B cell (primary cell): ENCODE results near the gene ZSWIM6. TPM values are rescaled to one million over a fixed set of nuclear protein-coding genes. Genes with fewer than 3 reads are reported as not detected.

ENCODE experiments used
- ATAC-seq: fragments of 200-7000 bp; cut with Tn5 transposase; one replicate; pipeline ENCODE4 v1.10.0; 2021; ENCODE audit warnings: low read depth, mild to moderate bottlenecking, moderate number of reproducible peaks, moderate library complexity
- CTCF ChIA-PET: fragments of 350-600 bp; sonication (Branson Sonifier 250); formaldehyde crosslinking; loops from one replicate; lab custom pipeline; 2021; ENCODE audit warnings: antibody characterized with exemption, inconsistent platforms; lab: Charles Lee
- POLR2A ChIA-PET: fragments of 350-600 bp; sonication (Branson Sonifier 250); formaldehyde crosslinking; loops from one replicate; lab custom pipeline; 2021; ENCODE audit warnings: antibody characterized with exemption; lab: Charles Lee
- DNase-seq: peaks from one replicate; pipeline ENCODE4 v3.0.0; 2013
- H2AFZ ChIP-seq: 2 replicates; pipeline ENCODE4 v1.6.1; 2012; ENCODE audit warnings: mild to moderate bottlenecking, low read depth, low read length; ENCODE audit not compliant: insufficient read depth, poor library complexity, severe bottlenecking
- H3K27ac ChIP-seq, 2 donors: 1 replicate in 1 of 2; 2 replicates in 1 of 2; pipeline ENCODE4 v1.5.1; 2012 to 2013; ENCODE audit warnings: low read length in 2 of 2, mild to moderate bottlenecking in 2 of 2, moderate library complexity in 1 of 2
- H3K27me3 ChIP-seq, 4 experiments: fragments of 200-600 bp in 1 of 4; sonication (generic) in 1 of 4; replicated peaks in 1 of 4; 1 replicate in 2 of 4; 2 replicates in 2 of 4; pipeline versions ENCODE4 v1.6.1 to v1.7.0; 2013 to 2016; ENCODE audit warnings: low read length in 3 of 4, mild to moderate bottlenecking in 2 of 4, mixed read lengths in 1 of 4, moderate library complexity in 1 of 4; ENCODE audit not compliant: insufficient read depth in 4 of 4, control insufficient read depth in 3 of 4; ENCODE audit errors: control extremely low read depth in 1 of 4
- H3K36me3 ChIP-seq, 2 experiments: replicated peaks in 1 of 2; 1 replicate in 1 of 2; 2 replicates in 1 of 2; pipeline versions ENCODE4 v1.6.1 to v1.7.1; 2013; ENCODE audit warnings: low read length in 1 of 2; ENCODE audit not compliant: insufficient read depth in 2 of 2, control insufficient read depth in 1 of 2; ENCODE audit errors: control extremely low read depth in 1 of 2, extremely low read depth in 1 of 2
- H3K4me1 ChIP-seq, 2 donors: fragments of 200-600 bp in 1 of 2; sonication (generic) in 1 of 2; 1 replicate in 1 of 2; 2 replicates in 1 of 2; pipeline versions ENCODE4 v1.5.1 to v1.6.1; 2013 to 2017; ENCODE audit warnings: low read length in 2 of 2; ENCODE audit not compliant: control insufficient read depth in 2 of 2, insufficient read depth in 2 of 2
- H3K4me2 ChIP-seq: replicated peaks from 2 replicates; pipeline ENCODE3; 2012; ENCODE audit warnings: mild to moderate bottlenecking, low read depth, low read length; ENCODE audit not compliant: poor library complexity, severe bottlenecking
- H3K4me3 ChIP-seq, 5 experiments: fragments of 200-600 bp in 1 of 5; sonication (generic) in 1 of 5; 1 replicate in 3 of 5; 2 replicates in 2 of 5; pipeline versions ENCODE4 v1.5.1 to v1.7.0; 2011 to 2016; ENCODE audit warnings: low read length in 4 of 5, mild to moderate bottlenecking in 4 of 5, low read depth in 2 of 5, control low read depth in 1 of 5, moderate library complexity in 1 of 5; ENCODE audit not compliant: insufficient read depth in 1 of 5; ENCODE audit errors: control extremely low read depth in 1 of 5, extremely low read depth in 1 of 5
- H3K79me2 ChIP-seq: fragments of 200-600 bp; sonication (generic); one replicate; pipeline ENCODE4 v1.6.0; 2016; ENCODE audit warnings: low read length; ENCODE audit not compliant: control insufficient read depth, insufficient read depth
- H3K9ac ChIP-seq: fragments of 200-600 bp; sonication (generic); 2 replicates; pipeline ENCODE4 v1.6.1; 2017; ENCODE audit warnings: mild to moderate bottlenecking, low read length, moderate library complexity
- H3K9me3 ChIP-seq, 3 donors: one replicate each; pipeline versions ENCODE4 v1.6.1 to v1.7.1; 2013; ENCODE audit warnings: low read length in 2 of 3; ENCODE audit not compliant: control insufficient read depth in 2 of 3, insufficient read depth in 1 of 3; ENCODE audit errors: control extremely low read depth in 1 of 3
- H4K20me1 ChIP-seq: 2 replicates; pipeline ENCODE4 v1.6.0; 2012; ENCODE audit warnings: mild to moderate bottlenecking, low read length; ENCODE audit not compliant: insufficient read depth, control insufficient read depth, poor library complexity, severe bottlenecking
- H3K27ac Mint-ChIP-seq: one replicate; pipeline ENCODE4 v1.8.0; 2021; ENCODE audit warnings: mixed read lengths
- H3K27me3 Mint-ChIP-seq: one replicate; pipeline ENCODE4 v1.8.0; 2021; ENCODE audit warnings: mixed read lengths
- H3K4me1 Mint-ChIP-seq: one replicate; pipeline ENCODE4 v1.8.0; 2021; ENCODE audit warnings: mixed read lengths
- H3K4me3 Mint-ChIP-seq: one replicate; pipeline ENCODE4 v1.8.0; 2021; ENCODE audit warnings: mixed read lengths
- H3K9me3 Mint-ChIP-seq: one replicate; pipeline ENCODE4 v1.8.0; 2022; ENCODE audit warnings: mixed read lengths; ENCODE audit not compliant: insufficient read depth
- CTCF ChIP-seq: fragments of 200-600 bp; IDR thresholded peaks from one replicate; pipeline ENCODE4 v1.8.0; 2022; ENCODE audit warnings: antibody characterized with exemption, mild to moderate bottlenecking
- EZH2 ChIP-seq: IDR thresholded peaks from 2 replicates; pipeline ENCODE4 v1.6.1; 2012; ENCODE audit warnings: borderline replicate concordance, low read depth, mild to moderate bottlenecking, moderate library complexity, low read length; ENCODE audit not compliant: insufficient read depth, poor library complexity, severe bottlenecking
- WGBS: methylation state at CpG from one replicate; pipeline ENCODE4 v1.1.5; 2013; ENCODE audit warnings: missing lambda C conversion rate; ENCODE audit not compliant: insufficient coverage; 5-methylcytosine and 5-hydroxymethylcytosine counted together
- intact Hi-C: fragments of 100-400 bp; cut with micrococcal nuclease; formaldehyde crosslinking; loops from one replicate; pipeline ENCODE4 v1.10.0; 2022
- polyA plus RNA-seq: library from polyadenylated mRNA; depleted of rRNA; stranded (reverse); fragments of >200 nt; gene quantifications from 2 replicates; pipeline ENCODE4 v1.2.3, GENCODE V29; 2012
- total RNA-seq, 2 donors: library from RNA; stranded (reverse); fragments of 120-200 nt in 1 of 2; gene quantifications; 1 replicate in 1 of 2; 2 replicates in 1 of 2; pipeline versions ENCODE4 v1.2.3 to v1.2.4, GENCODE V29; 2013 to 2022

ZSWIM6 gene
- total and polyA plus RNA-seq, 2 donors (not counting 1 experiment from before 2014, with no cell fraction given): 7.9 to 16.4 TPM

- no peaks in the 10 kb centered on the region for H3K9me3 ChIP-seq
- DNase-seq: no peak
- no CpG with 5 or more reads among the region's 1 CpG for WGBS
- H3K4me1 Mint-ChIP-seq: peaks cover 33% of the 10 kb centered on the region
- peaks cover 2% of the 10 kb centered on the region for H3K9me3 Mint-ChIP-seq
- H3K27me3 ChIP-seq: no peaks in the 10 kb centered on the region
- ChIA-PET CTCF (no interaction called here), POLR2A (no interaction called here)
- no peaks in the 10 kb centered on the region for H3K4me1 ChIP-seq
- ATAC-seq: no peak
- peaks cover 76% of the 10 kb centered on the region for H4K20me1 ChIP-seq
- H3K9ac ChIP-seq: no peak overlapping the region
- no peak overlapping the region for H3K27ac ChIP-seq
- H3K4me2 ChIP-seq: no peak overlapping the region
- no peak for TF ChIP-seq CTCF
- TF ChIP-seq EZH2: no peak
- H3K27ac Mint-ChIP-seq: no peak overlapping the region
- H3K4me3 ChIP-seq: no peak overlapping the region
- H3K27me3 Mint-ChIP-seq: no peaks in the 10 kb centered on the region
- no peak overlapping the region for H2AFZ ChIP-seq
- no peak overlapping the region for H3K4me3 Mint-ChIP-seq
- no peaks in the 10 kb centered on the region for H3K36me3 ChIP-seq
- intact Hi-C loops: no loop called here
- H3K79me2 ChIP-seq: peaks cover 55% of the 10 kb centered on the region
Measured at GRCh38 chr5:61466017-61466416, 134.0 kb downstream of the ZSWIM6 start.

DNA sequence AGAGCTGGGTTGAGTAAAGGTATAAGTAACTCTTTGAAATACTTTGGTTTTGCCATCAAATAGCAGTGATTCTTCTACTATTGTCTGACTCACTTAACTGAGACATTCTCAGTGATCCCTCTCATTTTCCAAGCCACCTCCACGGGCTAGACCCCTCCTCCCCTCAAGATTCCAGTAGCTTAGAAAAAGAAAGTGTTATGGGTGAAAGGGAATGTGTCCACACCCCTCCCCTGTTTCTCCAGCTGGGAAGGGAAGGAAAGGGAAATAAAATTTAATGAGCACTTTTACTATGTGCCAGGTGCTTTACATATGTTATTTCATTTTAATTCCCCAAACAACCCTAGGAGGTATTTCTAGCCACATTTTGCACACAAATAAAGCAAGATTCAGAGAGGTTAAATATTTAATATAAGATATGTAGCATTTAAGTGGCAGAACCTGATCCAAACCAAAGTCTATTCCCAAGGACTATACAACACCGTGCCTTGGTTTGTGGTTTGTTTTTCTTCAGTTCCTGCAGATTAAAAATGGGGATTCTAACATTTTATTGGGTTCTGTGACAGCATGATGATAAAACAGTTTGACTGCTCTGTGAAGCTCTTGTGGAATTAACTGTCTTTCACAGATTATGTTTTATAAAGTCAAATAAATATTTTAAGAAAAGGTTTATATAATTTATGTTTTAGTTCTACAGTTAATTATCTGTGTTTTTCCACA lies 135.9 kb downstream of the ZSWIM6 start:
- no peak overlapping the region for H3K27ac ChIP-seq
- H3K9me3 ChIP-seq: peaks cover 0 to 3% (median 0%) of the 10 kb centered on the region in 3 donors
- TF ChIP-seq CTCF (no peak), EZH2 (no peak)
- no peak overlapping the region for H3K4me2 ChIP-seq
- Mint-ChIP-seq H3K27me3 (no peaks in the 10 kb centered on the region), H3K9me3 (peaks cover 2% of the 10 kb centered on the region), H3K27ac (no peak overlapping the region), H3K4me3 (no peak overlapping the region), H3K4me1 (peaks cover 38% of the 10 kb centered on the region)
- no peaks in the 10 kb centered on the region for H3K27me3 ChIP-seq
- DNase-seq: no peak
- ATAC-seq: no peak
- no peaks in the 10 kb centered on the region for H3K36me3 ChIP-seq
- WGBS: no CpG with 5 or more reads among the region's 2 CpGs
- ChIA-PET POLR2A (no interaction called here), CTCF (no interaction called here)
- intact Hi-C loops: no loop called here
- no peaks in the 10 kb centered on the region for H3K4me1 ChIP-seq
- no peak overlapping the region for H3K9ac ChIP-seq
- peaks cover 69% of the 10 kb centered on the region for H4K20me1 ChIP-seq
- H3K79me2 ChIP-seq: peaks cover 50% of the 10 kb centered on the region
- no peak overlapping the region for H2AFZ ChIP-seq
- H3K4me3 ChIP-seq: no peak overlapping the region
